IgD-negative memory B cell (primary cell): Measurements from ENCODE around the gene METTL22. TPM values are rescaled to one million over a fixed set of nuclear protein-coding genes. Genes with fewer than 3 reads are reported as not detected.
"Not testable (repeated sequence)": the region's sequence is repeated elsewhere in the genome, so short reads cannot be mapped to it uniquely, and the experiment has no call there.

Experiments used
- H3K27ac Mint-ChIP-seq, 3 donors: one replicate each; pipeline ENCODE4 v1.8.0; 2020 to 2022; ENCODE audit warnings: mild to moderate bottlenecking in 3 of 3, mixed read lengths in 3 of 3, moderate library complexity in 1 of 3
- H3K27me3 Mint-ChIP-seq: one replicate; pipeline ENCODE4 v1.8.0; 2021; ENCODE audit warnings: mixed read lengths
- H3K36me3 Mint-ChIP-seq: one replicate; pipeline ENCODE4 v1.8.0; 2020; ENCODE audit warnings: mild to moderate bottlenecking, mixed read lengths
- H3K4me1 Mint-ChIP-seq, 3 donors: one replicate each; pipeline ENCODE4 v1.8.0; 2020 to 2022; ENCODE audit warnings: mixed read lengths in 3 of 3, mild to moderate bottlenecking in 1 of 3
- H3K4me3 Mint-ChIP-seq, 4 donors: one replicate each; pipeline ENCODE4 v1.8.0; 2020 to 2022; ENCODE audit warnings: mild to moderate bottlenecking in 4 of 4, mixed read lengths in 4 of 4, moderate library complexity in 3 of 4
- H3K9me3 Mint-ChIP-seq, 3 donors: one replicate each; pipeline ENCODE4 v1.8.0; 2020 to 2021; ENCODE audit warnings: mixed read lengths in 3 of 3, mild to moderate bottlenecking in 1 of 3
- polyA plus RNA-seq: library from polyadenylated mRNA; unstranded; fragments of 300-500 nt; fragmentation: Illumina TruSeq; gene quantifications from one replicate; pipeline ENCODE4 v1.2.3, GENCODE V29; 2021

Gene METTL22
- polyA plus RNA-seq, 1 donor from 2014 or later: 17.5 TPM

- Mint-ChIP-seq H3K27ac (no peak overlapping the region), H3K4me3 (no peak overlapping the region), H3K27me3 (no peaks in the 10 kb centered on the region), H3K36me3 (peaks cover 2% of the 10 kb centered on the region), H3K4me1 (no peaks in the 10 kb centered on the region), H3K9me3 (no peaks in the 10 kb centered on the region)
Measured at GRCh38 chr16:8634991-8635736, 13.7 kb downstream of the METTL22 start.

DNA sequence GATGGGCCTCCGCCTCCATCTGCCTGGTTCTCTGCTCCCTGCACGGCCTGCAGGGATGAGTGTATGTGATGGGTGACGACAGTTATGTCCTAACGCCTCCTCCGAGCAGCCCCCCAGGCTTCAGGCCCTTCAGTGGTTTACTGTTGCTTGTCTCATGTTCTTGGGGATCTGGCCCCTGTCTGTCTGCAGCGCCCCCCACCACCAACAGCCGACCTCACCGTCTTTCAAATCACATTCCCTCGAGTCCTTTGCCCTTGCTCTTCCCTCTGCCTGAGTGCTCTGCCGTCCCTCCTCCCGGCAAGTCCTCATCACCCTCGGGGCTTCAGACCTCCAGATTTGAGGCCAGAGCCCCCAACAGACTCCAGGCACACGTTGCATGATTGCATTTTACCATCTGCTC, 18.2 kb downstream of the METTL22 start:
- Mint-ChIP-seq H3K9me3 (no peaks in the 10 kb centered on the region), H3K27ac (no peak overlapping the region), H3K27me3 (no peaks in the 10 kb centered on the region), H3K4me3 (no peak overlapping the region), H3K36me3 (peaks cover 9% of the 10 kb centered on the region), H3K4me1 (peaks cover 0 to under 1% (median under 1%) of the 10 kb centered on the region in 3 donors)

GRCh38 chr16:8641671-8642070, 20.2 kb downstream of the METTL22 start:
- H3K36me3 Mint-ChIP-seq: peaks cover 10% of the 10 kb centered on the region
- H3K4me3 Mint-ChIP-seq: no peak overlapping the region

GRCh38 chr16:8642146-8642545, 20.6 kb downstream of the METTL22 start:
- no peak overlapping the region for H3K27ac Mint-ChIP-seq
- no peaks in the 10 kb centered on the region for H3K27me3 Mint-ChIP-seq
- H3K4me1 Mint-ChIP-seq: peaks cover 0 to 8% (median 4%) of the 10 kb centered on the region in 3 donors
- no peaks in the 10 kb centered on the region for H3K9me3 Mint-ChIP-seq
- H3K4me3 Mint-ChIP-seq: no peak overlapping the region
- peaks cover 11% of the 10 kb centered on the region for H3K36me3 Mint-ChIP-seq

More at GRCh38 chr16:8641671-8642070, 20.2 kb downstream of the METTL22 start:
- Mint-ChIP-seq H3K27ac (no peak overlapping the region), H3K4me1 (peaks cover 0 to 8% (median 4%) of the 10 kb centered on the region in 3 donors), H3K9me3 (no peaks in the 10 kb centered on the region), H3K27me3 (no peaks in the 10 kb centered on the region)

GRCh38 chr16:8644211-8645140, 23.0 kb downstream of the METTL22 start:
- H3K27ac Mint-ChIP-seq: peak overlapping the region in 2 of 3 donors; percentile 13 to 75
- H3K9me3 Mint-ChIP-seq: no peaks in the 10 kb centered on the region
- peaks cover 11% of the 10 kb centered on the region for H3K36me3 Mint-ChIP-seq
- peaks cover 0 to 8% (median 4%) of the 10 kb centered on the region in 3 donors for H3K4me1 Mint-ChIP-seq
- H3K27me3 Mint-ChIP-seq: no peaks in the 10 kb centered on the region
- H3K4me3 Mint-ChIP-seq: no peak overlapping the region

GRCh38 chr16:8645141-8645521, 23.6 kb downstream of the METTL22 start:
- no peaks in the 10 kb centered on the region for H3K9me3 Mint-ChIP-seq
- peaks cover 11% of the 10 kb centered on the region for H3K36me3 Mint-ChIP-seq
- H3K27ac Mint-ChIP-seq: peak overlapping the region in 1 of 3 donors; percentile 13
- H3K4me3 Mint-ChIP-seq: no peak overlapping the region
- peaks cover 0 to 8% (median 4%) of the 10 kb centered on the region in 3 donors for H3K4me1 Mint-ChIP-seq
- H3K27me3 Mint-ChIP-seq: no peaks in the 10 kb centered on the region

- H3K27ac Mint-ChIP-seq: no peak overlapping the region
Measured at GRCh38 chr16:8645831-8646230, 24.3 kb downstream of the METTL22 start.

DNA sequence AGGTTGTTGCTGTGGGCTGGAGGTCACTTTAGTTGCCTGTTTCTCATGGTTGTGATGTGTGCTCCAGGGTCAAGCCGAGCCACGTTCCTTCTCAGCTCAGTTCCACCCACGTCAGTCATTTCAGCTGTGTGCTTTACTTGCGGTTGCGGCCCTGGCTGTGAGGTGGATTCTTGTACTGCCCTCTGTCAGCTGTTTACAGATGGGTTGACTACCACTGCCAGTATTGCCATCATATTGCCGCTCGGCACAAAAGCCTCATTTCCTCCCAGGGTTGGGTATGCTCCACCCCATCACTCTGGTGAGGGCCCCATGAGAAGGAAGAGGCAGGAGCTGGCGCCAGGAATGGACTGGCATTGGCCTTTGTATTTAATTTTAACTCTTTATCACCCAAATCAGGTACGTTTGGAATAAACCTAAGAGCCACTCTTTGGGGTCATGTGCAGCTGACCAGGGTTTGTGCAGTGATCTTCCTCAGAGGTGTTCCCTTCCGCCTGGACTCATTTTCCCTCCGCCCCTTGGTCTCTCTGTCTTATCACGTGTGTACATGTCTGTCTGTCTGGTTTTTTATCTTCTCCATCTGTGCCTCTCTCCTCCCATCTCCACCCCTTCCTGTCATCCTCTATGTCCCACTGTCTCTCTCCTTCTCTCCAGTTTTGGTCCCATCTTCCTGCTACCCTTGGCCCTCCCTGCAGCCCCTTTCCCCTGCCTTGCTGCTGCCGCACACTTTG, 25.0 kb downstream of the METTL22 start:
- no peak overlapping the region for H3K27ac Mint-ChIP-seq
- H3K4me1 Mint-ChIP-seq: peaks cover 0 to 8% (median 4%) of the 10 kb centered on the region in 3 donors
- no peaks in the 10 kb centered on the region for H3K27me3 Mint-ChIP-seq
- no peaks in the 10 kb centered on the region for H3K9me3 Mint-ChIP-seq
- peaks cover 10% of the 10 kb centered on the region for H3K36me3 Mint-ChIP-seq
- H3K4me3 Mint-ChIP-seq: no peak overlapping the region

More at GRCh38 chr16:8645831-8646230, 24.3 kb downstream of the METTL22 start:
- no peak overlapping the region for H3K4me3 Mint-ChIP-seq
- H3K9me3 Mint-ChIP-seq: no peaks in the 10 kb centered on the region
- no peaks in the 10 kb centered on the region for H3K27me3 Mint-ChIP-seq
- H3K36me3 Mint-ChIP-seq: peaks cover 11% of the 10 kb centered on the region
- peaks cover 0 to 8% (median 4%) of the 10 kb centered on the region in 3 donors for H3K4me1 Mint-ChIP-seq

DNA sequence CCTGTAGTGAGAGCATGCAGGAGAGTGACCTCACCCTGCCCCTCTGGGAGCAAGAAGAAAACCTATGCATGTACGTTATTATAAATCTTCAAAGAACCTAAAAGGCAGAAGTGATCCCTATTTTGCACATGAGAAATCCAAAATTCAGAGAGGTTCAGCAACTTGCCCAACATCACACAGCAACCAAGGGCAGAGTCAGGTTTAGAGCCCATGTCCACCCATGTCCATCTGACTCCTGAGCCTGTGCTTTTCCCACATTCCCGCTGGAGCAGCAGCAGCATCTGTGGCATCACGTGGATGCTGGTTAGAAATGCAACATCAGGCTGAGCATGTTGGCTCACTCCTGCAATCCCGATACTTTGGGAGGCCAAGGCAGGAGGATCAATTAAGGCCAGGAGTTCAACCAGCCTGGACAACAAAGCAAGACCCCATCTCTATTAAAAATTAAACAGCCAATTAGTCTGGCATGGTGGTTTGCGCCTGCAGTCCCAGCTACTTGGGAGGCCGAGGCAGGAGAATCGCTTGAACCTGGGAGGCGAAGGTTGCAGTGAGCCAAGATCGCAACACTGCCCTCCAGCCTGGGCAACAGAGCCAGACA, 26.3 kb downstream of the METTL22 start:
- H3K4me3 Mint-ChIP-seq: no peak overlapping the region
- peaks cover 5% of the 10 kb centered on the region for H3K36me3 Mint-ChIP-seq
- peaks cover 0 to 8% (median 4%) of the 10 kb centered on the region in 3 donors for H3K4me1 Mint-ChIP-seq
- H3K27me3 Mint-ChIP-seq: no peaks in the 10 kb centered on the region
- no peak overlapping the region for H3K27ac Mint-ChIP-seq
- H3K9me3 Mint-ChIP-seq: no peaks in the 10 kb centered on the region

- Mint-ChIP-seq H3K9me3 (no peaks in the 10 kb centered on the region), H3K4me1 (peaks cover 0 to 8% (median 4%) of the 10 kb centered on the region in 3 donors), H3K36me3 (peaks cover 5% of the 10 kb centered on the region), H3K4me3 (no peak overlapping the region), H3K27ac (no peak overlapping the region), H3K27me3 (no peaks in the 10 kb centered on the region)
Measured at GRCh38 chr16:8648877-8649276, 27.4 kb downstream of the METTL22 start.

DNA sequence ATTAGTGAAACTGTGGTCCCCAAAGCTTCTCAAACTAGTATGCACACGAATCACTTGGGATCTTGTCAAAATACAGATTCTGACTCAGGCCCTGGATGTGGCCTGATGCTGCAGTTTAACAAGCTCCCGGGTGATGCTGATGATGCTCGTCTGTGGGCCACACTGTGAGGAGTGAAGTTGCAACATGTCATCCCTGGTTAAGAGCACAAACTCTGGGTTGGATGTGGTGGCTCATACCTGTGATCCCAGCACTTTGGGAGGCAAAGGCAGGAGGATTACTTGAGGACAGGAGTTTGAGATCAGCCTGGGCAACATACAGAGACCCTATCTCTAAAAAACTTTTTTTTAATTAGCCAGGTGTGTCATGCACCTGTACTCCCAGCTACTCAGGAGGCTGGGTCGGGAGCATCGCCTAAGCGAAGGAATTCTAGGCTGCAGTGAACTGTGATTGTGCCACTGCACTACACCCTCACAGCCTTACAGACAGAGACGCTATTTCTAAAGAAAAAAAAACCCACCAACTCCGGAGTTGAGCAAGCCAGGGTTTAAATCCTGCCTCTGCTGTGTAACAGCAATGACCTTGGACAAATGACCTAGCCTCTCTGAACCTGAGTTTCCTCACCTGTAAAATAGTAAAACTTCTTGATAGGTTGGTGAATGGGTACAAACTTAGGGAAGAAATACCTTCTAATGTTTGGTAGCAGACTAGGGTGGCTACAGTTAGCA, 28.5 kb downstream of the METTL22 start:
- Mint-ChIP-seq H3K4me1 (peaks cover 0 to 5% (median 1%) of the 10 kb centered on the region in 3 donors), H3K9me3 (no peaks in the 10 kb centered on the region), H3K27me3 (no peaks in the 10 kb centered on the region), H3K36me3 (peaks cover 2% of the 10 kb centered on the region), H3K27ac (no peak overlapping the region), H3K4me3 (peak overlapping the region in 1 of 4 donors; percentile 58)

DNA sequence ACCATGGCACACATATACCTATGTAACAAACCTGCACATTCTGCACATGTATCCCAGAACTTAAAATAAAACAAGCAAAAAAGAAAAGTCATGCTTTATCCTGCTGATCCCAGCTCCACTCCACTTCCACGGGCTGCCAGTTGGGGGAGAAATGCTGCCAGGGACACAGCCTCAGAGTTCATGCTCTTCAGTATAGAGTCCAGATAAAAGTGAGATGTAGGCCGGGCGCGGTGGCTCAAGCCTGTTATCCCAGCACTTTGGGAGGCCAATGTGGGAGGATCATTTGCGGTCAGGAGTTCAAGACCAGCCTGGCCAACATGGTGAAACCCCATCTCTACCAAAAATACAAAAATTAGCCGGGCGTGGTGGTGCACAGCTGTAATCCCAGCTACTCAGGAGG, 30.5 kb downstream of the METTL22 start:
- not testable (repeated sequence) for H3K36me3 Mint-ChIP-seq, H3K4me3 Mint-ChIP-seq, H3K9me3 Mint-ChIP-seq, H3K27ac Mint-ChIP-seq, H3K27me3 Mint-ChIP-seq, H3K4me1 Mint-ChIP-seq

- H3K4me1 Mint-ChIP-seq: peaks cover 0 to 3% (median 0%) of the 10 kb centered on the region in 3 donors
- no peak overlapping the region for H3K27ac Mint-ChIP-seq
- H3K36me3 Mint-ChIP-seq: no peaks in the 10 kb centered on the region
- H3K9me3 Mint-ChIP-seq: no peaks in the 10 kb centered on the region
- H3K4me3 Mint-ChIP-seq: no peak overlapping the region
- no peaks in the 10 kb centered on the region for H3K27me3 Mint-ChIP-seq
Measured at GRCh38 chr16:8655184-8655717, 33.8 kb downstream of the METTL22 start.

GRCh38 chr16:8656376-8656775, 34.9 kb downstream of the METTL22 start:
- peaks cover 0 to 6% (median 0%) of the 10 kb centered on the region in 3 donors for H3K4me1 Mint-ChIP-seq
- H3K27ac Mint-ChIP-seq: no peak overlapping the region
- no peaks in the 10 kb centered on the region for H3K36me3 Mint-ChIP-seq
- no peak overlapping the region for H3K4me3 Mint-ChIP-seq
- no peaks in the 10 kb centered on the region for H3K27me3 Mint-ChIP-seq
- no peaks in the 10 kb centered on the region for H3K9me3 Mint-ChIP-seq
